Ectodermal cell (in vitro differentiated cells): Measurements from ENCODE around the gene VWA8.
"Not testable (repeated sequence)": the region's sequence is repeated elsewhere in the genome, so short reads cannot be mapped to it uniquely, and the experiment has no call there.

Experiments
- H3K27ac ChIP-seq: 2 replicates; pipeline ENCODE4 v1.7.0; 2013; ENCODE audit warnings: mild to moderate bottlenecking, low read depth, low read length; ENCODE audit not compliant: insufficient read depth, poor library complexity, severe bottlenecking
- H3K27me3 ChIP-seq: 2 replicates; pipeline ENCODE4 v1.7.0; 2013; ENCODE audit warnings: mild to moderate bottlenecking, low read length; ENCODE audit not compliant: insufficient read depth, control insufficient read depth, poor library complexity, severe bottlenecking
- H3K36me3 ChIP-seq: one replicate; pipeline ENCODE4 v1.7.0; 2013; ENCODE audit warnings: low read length; ENCODE audit not compliant: control insufficient read depth, insufficient read depth
- H3K4me1 ChIP-seq: one replicate; pipeline ENCODE4 v1.7.0; 2013; ENCODE audit warnings: low read length; ENCODE audit not compliant: control insufficient read depth, insufficient read depth
- H3K4me3 ChIP-seq: 2 replicates; pipeline ENCODE4 v1.7.0; 2013; ENCODE audit warnings: low read depth, low read length, control low read depth; ENCODE audit not compliant: insufficient read depth
- H3K9me3 ChIP-seq: 2 replicates; pipeline ENCODE4 v1.7.0; 2013; ENCODE audit warnings: mild to moderate bottlenecking, low read length, moderate library complexity; ENCODE audit not compliant: control insufficient read depth
- WGBS, 2 experiments: methylation state at CpG; one replicate each; pipeline ENCODE4 v1.1.7; 2013; ENCODE audit warnings: missing lambda C conversion rate in 2 of 2; 5-methylcytosine and 5-hydroxymethylcytosine counted together

The VWA8 gene

DNA sequence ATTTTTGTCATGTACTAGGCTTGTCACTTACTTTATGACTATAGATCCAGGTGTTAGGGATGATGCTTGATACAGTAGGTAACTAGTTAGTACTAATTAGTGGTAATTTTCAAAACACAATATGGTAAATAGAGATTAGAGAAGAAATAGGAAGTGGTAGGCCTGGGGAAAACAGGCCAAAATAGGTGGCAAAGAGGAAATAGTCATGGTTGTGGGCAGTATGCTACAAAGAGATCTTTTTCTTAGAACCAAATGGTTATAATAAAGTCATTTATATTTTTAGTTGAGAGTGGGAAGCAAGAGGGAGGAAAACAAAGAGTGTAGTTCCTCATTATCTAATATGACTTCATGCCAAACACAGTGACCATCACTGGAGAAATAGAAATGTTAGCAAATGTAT, 9.1 kb upstream of the VWA8 start:
- Histone ChIP-seq H3K4me1 (peaks cover 5% of the 10 kb centered on the region), H3K9me3 (no peaks in the 10 kb centered on the region), H3K4me3 (no peak overlapping the region), H3K27ac (no peak overlapping the region), H3K27me3 (no peaks in the 10 kb centered on the region), H3K36me3 (no peaks in the 10 kb centered on the region)

DNA sequence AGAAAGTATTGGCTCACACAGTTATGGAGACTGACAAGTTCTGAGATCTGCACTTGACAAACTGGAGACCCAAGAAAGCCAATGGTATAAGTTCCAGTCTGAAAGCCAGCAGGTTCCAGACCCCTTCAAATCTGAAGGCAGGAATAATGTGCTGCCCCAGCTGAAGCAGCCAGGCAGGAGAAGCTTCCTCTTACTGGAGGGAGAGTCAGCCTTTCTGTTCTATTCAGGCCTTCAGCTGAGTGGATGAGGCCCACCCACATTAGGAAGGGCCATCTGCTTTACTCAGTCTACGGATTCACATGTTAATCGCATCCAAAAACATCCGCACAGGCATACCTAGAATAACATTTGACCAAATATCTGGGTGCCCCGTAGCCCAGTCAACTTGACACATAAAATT, 8.2 kb upstream of the VWA8 start:
- Histone ChIP-seq H3K4me3 (no peak overlapping the region), H3K36me3 (no peaks in the 10 kb centered on the region), H3K27ac (no peak overlapping the region), H3K4me1 (peaks cover 5% of the 10 kb centered on the region), H3K9me3 (no peaks in the 10 kb centered on the region), H3K27me3 (no peaks in the 10 kb centered on the region)
- 91 to 92% methylated on average over 4 of the region's 4 CpGs for WGBS, 2 experiments

DNA sequence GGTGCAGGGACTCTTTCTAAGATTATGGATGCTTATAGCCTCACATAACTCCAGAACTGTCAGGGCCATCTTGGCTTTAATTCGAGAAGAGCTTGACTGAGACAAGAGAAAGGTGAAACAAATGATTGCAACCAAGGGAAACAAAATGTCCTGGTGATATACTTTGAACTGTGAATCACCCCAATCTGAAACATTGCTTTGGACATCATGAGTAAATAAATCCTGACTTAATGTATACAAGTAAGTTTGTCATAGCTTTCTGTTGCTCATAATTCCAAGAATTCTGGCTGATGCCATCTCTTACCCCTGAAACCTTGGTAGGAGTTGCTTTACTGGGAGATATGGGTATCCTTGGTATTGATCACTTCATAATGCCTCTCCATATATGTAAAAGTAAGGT, 5.8 kb upstream of the VWA8 start:
- no peaks in the 10 kb centered on the region for H3K36me3 ChIP-seq
- H3K4me3 ChIP-seq = no peak overlapping the region
- no peaks in the 10 kb centered on the region for H3K27me3 ChIP-seq
- H3K27ac ChIP-seq = no peak overlapping the region
- H3K4me1 ChIP-seq = peaks cover under 1% of the 10 kb centered on the region
- 81 to 90% methylated on average over 1 of the region's 1 CpG for WGBS, 2 experiments
- H3K9me3 ChIP-seq = no peaks in the 10 kb centered on the region

DNA sequence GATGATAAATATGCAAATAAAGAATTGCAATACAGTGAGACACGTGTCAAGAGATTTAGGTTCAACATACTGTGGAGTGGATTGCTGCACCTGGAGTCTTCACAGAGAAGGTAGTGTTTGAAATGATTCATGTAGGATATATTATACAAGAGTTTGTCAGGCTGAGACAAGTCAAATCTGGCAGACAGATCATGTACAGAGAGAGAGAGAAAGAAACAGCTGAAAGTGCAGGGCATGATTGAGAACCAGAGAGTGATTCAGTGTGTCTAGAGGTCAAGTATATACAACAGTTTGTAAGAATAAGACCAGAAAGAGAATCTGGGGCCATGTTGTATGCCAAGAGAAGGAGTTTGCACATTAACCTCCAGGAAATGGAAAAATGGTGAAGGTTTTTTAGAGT, 2.1 kb upstream of the VWA8 start:
- Histone ChIP-seq H3K27me3 (peaks cover 10% of the 10 kb centered on the region), H3K9me3 (no peaks in the 10 kb centered on the region), H3K36me3 (no peaks in the 10 kb centered on the region), H3K4me3 (no peak overlapping the region), H3K4me1 (peaks cover 6% of the 10 kb centered on the region), H3K27ac (no peak overlapping the region)
- WGBS, 2 experiments = 90 to 98% methylated on average over 1 of the region's 1 CpG

DNA sequence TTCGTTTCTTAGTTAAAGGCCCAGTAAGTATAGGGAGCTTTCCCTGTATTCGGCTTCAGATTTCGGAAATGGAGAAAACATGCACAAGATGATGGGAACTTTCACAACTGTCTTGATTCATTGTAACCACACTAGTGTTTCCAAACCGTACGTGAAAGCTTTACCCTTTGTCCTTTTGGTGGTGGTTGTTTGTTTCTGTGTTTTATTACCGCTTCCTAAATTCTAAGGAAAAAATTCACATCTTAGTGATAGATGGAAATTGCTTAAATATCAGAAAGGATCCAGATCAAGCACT, 504 bp upstream of the VWA8 start:
- 53 to 56% methylated on average over 5 to 6 of the region's 6 CpGs for WGBS, 2 experiments
- H3K27ac ChIP-seq = no peak overlapping the region

DNA sequence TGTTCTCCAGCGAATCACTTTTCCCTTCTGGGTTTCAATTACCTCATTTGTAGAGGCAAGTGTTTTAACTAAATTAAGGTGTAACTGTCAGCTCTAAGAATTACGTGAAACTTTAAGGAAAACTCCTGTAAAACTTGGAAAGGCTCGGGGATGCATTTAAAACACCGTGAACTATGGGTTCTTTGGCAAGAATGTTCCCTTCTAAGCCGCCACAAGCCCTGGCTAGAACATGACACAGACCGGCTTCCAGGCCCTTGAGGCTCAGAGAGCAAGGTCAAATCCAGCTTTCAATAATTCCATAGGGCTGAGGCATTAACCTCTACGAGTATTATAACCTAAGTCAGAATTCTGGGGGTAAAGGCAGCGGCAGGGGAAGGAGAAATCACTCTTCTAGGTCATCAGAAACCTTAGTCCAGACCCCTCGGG, 685 bp downstream of the VWA8 start:
- Histone ChIP-seq H3K4me3 (peak overlapping the region; percentile 75), H3K36me3 (no peaks in the 10 kb centered on the region), H3K27ac (no peak overlapping the region), H3K27me3 (peaks cover 10% of the 10 kb centered on the region), H3K9me3 (no peaks in the 10 kb centered on the region), H3K4me1 (peaks cover 6% of the 10 kb centered on the region)
- WGBS, 2 experiments = 21 to 28% methylated on average over 9 of the region's 9 CpGs

More for the DNA sequence above, 504 bp upstream of the VWA8 start:
- Histone ChIP-seq H3K27me3 (peaks cover 10% of the 10 kb centered on the region), H3K4me1 (peaks cover 6% of the 10 kb centered on the region), H3K4me3 (peak overlapping the region; percentile 75), H3K36me3 (no peaks in the 10 kb centered on the region), H3K9me3 (no peaks in the 10 kb centered on the region)

DNA sequence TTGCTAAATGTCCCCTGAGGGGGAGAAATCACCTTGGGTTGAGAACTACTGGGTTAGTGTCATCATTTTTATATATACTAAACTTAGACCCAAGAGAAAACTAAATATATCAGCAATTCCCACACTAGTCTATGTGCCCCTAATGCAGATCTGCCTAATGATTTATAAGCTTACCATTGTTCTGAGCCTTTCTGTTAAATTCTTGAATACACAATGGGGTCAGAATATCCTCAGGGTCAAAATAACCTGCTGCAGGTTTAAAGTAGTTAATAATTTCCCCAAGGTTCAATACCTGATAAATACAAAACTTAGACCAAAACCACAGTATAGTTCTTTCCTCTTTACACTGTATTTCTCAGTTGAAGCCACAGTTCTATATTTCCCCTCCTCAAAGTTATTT, 4.6 kb downstream of the VWA8 start:
- Histone ChIP-seq H3K27ac (no peak overlapping the region), H3K4me1 (peaks cover 1% of the 10 kb centered on the region), H3K9me3 (no peaks in the 10 kb centered on the region), H3K27me3 (peaks cover 10% of the 10 kb centered on the region), H3K4me3 (no peak overlapping the region), H3K36me3 (no peaks in the 10 kb centered on the region)

DNA sequence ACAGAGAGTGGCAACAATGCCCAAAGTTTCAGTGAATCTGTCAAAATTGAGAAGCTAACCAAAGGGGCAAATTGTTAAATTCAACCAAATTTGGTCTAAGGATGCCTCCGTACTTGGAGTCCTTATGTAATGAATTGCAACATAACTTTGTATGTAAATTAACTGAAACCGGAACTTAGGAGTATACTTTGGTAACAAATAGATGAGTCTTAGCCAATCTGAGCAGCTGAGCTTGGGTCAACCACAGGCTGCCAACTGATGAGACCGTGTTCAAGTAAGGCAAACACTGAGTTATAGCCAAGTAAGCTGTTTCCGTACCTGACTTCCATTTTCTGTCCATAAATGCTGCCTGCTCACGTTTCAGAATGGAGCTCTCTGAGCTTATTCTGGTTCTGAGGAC, 5.3 kb downstream of the VWA8 start:
- H3K9me3 ChIP-seq = no peaks in the 10 kb centered on the region
- no peaks in the 10 kb centered on the region for H3K4me1 ChIP-seq
- no peak overlapping the region for H3K4me3 ChIP-seq
- 91 to 95% methylated on average over 5 of the region's 5 CpGs for WGBS, 2 experiments
- peaks cover 9% of the 10 kb centered on the region for H3K27me3 ChIP-seq
- H3K36me3 ChIP-seq = no peaks in the 10 kb centered on the region
- H3K27ac ChIP-seq = no peak overlapping the region

DNA sequence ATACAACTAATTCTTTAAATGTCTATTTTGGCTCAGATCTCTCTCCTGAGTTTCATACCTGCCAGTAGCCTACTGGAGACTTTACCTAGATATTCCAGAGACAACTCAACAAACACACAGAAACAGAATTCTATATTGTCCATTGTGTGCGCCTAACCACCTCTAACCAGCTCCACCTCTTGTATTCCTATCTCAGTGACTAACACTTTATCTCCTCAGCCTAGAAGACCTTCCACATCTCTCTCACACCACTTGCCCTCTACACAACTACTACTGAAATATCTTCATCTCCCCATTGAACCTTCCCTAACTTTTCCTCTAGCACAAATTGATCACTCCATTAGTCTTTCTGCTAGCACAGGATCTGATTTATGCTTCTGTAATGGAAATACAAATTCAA, 6.7 kb downstream of the VWA8 start:
- Histone ChIP-seq H3K4me3 (no peak overlapping the region), H3K27me3 (no peaks in the 10 kb centered on the region), H3K27ac (no peak overlapping the region), H3K36me3 (no peaks in the 10 kb centered on the region), H3K9me3 (no peaks in the 10 kb centered on the region), H3K4me1 (no peaks in the 10 kb centered on the region)
- WGBS, 2 experiments = 92 to 93% methylated on average over 1 of the region's 1 CpG

DNA sequence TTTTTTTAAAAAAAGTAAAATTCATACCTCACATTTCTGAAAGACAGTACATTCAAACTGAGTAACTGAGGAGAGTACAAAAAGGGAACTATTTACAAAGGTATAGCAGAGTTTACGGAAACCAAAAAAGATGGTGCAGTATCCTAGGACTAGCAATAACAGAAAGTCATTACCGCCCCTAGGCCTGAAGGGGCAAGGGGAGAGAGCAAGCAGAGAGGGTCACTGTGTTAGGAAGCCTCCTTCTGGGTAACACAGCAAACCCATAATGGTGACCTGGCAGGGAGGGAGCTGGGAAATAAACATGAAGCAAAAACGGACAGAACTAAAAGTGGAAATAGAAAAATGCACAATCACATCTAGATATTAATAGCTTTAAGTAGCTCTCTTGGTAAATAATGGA, 8.2 kb downstream of the VWA8 start:
- Histone ChIP-seq H3K4me3 (no peak overlapping the region), H3K27me3 (no peaks in the 10 kb centered on the region), H3K27ac (no peak overlapping the region), H3K4me1 (no peaks in the 10 kb centered on the region), H3K36me3 (no peaks in the 10 kb centered on the region), H3K9me3 (no peaks in the 10 kb centered on the region)
- WGBS, 2 experiments = 73 to 90% methylated on average over 2 to 3 of the region's 3 CpGs

DNA sequence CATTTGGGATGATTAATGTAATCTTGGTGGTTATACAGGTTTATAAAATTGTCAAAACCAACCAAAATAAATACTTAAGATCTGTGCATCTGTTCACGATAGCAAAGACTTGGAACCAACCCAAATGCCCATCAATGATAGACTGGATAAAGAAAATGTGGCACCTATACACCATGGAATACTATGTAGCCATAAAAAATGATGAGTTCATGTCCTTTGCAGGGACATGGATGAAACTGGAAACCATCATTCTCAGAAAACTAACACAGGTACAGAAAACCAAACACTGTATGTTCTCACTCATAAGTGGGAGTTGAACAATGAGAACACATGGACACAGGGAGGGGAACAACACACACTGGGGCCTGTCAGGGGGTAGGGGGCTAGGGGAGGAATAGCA, 11.8 kb downstream of the VWA8 start:
- H3K4me1 ChIP-seq, H3K27ac ChIP-seq, H3K27me3 ChIP-seq, H3K9me3 ChIP-seq, H3K4me3 ChIP-seq, H3K36me3 ChIP-seq: not testable (repeated sequence)
- 79 to 93% methylated on average over 1 of the region's 1 CpG for WGBS, 2 experiments
